Pons (tissue), 1 donor: ENCODE data around the gene KTN1.

Experiments
- DNase-seq: peaks from one replicate; pipeline ENCODE4 v3.0.0-alpha.2; 2016; ENCODE audit warnings: low spot score

The KTN1 gene, protein sequence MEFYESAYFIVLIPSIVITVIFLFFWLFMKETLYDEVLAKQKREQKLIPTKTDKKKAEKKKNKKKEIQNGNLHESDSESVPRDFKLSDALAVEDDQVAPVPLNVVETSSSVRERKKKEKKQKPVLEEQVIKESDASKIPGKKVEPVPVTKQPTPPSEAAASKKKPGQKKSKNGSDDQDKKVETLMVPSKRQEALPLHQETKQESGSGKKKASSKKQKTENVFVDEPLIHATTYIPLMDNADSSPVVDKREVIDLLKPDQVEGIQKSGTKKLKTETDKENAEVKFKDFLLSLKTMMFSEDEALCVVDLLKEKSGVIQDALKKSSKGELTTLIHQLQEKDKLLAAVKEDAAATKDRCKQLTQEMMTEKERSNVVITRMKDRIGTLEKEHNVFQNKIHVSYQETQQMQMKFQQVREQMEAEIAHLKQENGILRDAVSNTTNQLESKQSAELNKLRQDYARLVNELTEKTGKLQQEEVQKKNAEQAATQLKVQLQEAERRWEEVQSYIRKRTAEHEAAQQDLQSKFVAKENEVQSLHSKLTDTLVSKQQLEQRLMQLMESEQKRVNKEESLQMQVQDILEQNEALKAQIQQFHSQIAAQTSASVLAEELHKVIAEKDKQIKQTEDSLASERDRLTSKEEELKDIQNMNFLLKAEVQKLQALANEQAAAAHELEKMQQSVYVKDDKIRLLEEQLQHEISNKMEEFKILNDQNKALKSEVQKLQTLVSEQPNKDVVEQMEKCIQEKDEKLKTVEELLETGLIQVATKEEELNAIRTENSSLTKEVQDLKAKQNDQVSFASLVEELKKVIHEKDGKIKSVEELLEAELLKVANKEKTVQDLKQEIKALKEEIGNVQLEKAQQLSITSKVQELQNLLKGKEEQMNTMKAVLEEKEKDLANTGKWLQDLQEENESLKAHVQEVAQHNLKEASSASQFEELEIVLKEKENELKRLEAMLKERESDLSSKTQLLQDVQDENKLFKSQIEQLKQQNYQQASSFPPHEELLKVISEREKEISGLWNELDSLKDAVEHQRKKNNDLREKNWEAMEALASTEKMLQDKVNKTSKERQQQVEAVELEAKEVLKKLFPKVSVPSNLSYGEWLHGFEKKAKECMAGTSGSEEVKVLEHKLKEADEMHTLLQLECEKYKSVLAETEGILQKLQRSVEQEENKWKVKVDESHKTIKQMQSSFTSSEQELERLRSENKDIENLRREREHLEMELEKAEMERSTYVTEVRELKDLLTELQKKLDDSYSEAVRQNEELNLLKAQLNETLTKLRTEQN (N-terminal part only)

GRCh38 chr14:55579724-55580469 lies at the start of gene KTN1:
Gene KTN1 (plus strand): TSS chr14:55580207. CDS start chr14:55612049, 31,842 bp downstream.
- DNase-seq: peak; percentile 67

DNA sequence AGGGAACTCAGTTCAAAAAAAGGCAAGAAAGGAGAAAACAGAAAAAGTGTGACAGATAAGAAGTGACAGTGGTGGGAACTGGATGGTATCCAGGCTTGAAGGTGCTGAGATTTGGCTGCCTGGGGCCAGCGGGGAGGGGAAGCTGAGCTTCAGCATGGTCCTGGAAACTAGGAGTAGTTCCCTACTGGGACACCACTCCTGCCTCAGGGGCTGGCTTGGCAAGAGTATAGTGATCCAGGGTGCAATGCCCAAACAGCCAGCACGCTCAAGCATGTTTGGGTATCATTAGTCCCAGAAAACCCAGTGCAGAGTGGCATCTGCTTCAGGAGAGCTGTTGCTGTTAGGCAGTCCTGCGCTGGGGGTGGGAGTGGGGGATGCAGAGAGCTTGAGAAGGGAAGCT lies 49.5 kb upstream of the KTN1 start:
- DNase-seq: no peak

GRCh38 chr14:55532645-55533344 lies 47.2 kb upstream of the KTN1 start:
- no peak for DNase-seq

GRCh38 chr14:55533960-55534359 lies 46.0 kb upstream of the KTN1 start:
- DNase-seq: no peak

GRCh38 chr14:55535516-55536203 lies 44.3 kb upstream of the KTN1 start:
- no peak for DNase-seq

DNA sequence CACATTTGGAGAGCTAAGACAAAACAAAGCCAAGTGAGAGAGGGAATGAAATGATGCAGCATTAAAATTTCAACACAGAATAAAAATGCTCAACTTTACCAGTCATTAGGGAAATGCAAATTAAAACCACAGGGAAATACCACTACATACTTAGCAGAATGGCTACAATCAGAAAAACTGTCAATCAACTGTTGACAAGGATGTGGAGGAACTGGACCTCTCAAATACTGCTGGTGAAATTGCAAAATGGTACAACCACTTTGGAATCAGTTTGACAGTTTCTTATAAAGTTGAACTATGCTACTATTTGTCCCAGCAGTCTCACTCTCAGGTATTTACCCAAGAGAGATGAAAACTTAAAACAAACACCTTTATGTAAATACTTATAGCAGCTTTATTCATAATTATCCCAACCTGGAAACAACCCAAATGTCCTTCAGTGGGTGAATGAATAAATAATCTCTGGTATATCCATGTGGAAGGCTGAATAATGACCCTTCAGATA lies 43.8 kb upstream of the KTN1 start:
- DNase-seq: no peak

DNA sequence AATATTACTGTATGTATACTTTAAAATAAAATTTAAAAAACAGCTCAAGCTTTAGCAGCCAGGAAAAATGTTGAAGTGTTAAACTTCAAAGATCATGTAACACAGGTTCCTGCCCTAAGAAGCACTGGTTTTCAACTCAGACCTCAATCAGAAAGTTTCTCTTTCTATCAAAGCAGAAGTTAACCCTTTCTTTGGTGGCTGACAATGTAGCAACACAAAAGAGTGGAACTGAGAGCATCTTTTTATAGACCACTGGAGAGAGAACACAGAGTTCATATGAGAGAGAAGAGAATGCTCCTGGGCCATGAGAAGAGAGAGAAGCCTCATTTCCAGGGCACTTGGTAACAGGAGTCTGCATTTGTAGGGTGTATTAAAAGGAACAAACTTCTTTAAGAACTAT lies 42.2 kb upstream of the KTN1 start:
- no peak for DNase-seq

DNA sequence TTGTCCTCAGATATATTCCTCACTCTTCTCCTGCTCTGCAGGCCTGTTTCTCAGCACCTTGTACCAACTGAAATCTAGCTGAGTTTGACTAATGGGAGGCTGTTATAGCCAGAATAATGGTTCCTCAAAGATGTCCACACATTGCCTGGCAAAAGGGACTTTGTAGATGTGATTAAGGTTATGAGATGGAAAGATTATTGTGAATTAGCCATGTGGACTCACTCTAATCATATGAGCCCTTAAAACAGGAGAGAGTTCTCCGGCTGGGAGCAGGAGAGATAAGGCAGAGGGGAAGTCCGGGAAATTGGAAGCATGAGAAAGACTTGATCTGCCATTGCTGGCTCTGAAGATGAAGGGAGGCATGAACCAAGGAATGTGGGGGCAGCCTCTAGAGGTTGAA lies 40.0 kb upstream of the KTN1 start:
- DNase-seq: no peak

DNA sequence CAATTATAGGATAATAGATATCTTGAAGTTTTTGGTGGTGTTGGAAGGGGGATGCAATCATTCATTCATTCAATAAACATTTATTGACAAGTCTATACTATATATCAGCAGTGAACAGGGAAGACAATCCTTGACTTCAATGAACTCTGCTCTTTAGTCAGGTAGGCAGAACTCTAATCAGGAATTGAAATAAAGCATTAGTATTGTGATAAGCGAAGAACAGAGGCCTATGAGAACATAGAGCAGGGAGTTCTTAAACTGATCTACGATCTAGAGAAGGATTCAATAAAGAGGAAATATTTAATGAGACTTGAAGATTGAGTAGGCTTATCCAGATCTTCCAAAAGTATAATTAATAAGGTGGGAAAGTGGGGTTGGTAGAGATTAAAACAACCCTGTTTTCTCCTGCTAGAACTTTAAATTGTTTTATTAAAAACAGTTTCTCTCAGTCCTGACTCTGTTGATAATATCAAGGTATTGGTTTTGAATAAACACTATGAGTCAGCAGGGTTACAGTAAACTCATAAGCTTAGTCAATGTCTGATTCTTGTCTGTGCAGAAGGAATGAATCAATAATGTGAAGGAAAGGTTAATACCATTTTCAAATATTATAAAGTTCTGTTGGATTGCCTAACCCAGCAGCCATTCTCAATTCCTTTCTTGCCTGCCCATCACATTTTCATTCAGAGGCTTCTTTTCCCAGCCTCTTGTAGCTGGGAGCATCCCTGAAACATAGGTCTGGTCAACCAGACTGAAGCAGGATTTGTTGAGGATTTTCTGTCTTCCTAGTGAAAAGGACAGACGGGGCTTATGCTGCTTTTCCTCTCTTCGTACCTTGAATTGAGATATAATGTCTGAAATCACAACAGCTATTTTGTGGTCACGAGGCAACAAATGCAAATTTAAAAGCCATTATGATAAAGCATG lies 38.9 kb upstream of the KTN1 start:
- DNase-seq: no peak

- no peak for DNase-seq
These were observed 34.2 kb upstream of the KTN1 start for GRCh38 chr14:55545779-55546178.

- no peak for DNase-seq
These were observed 33.7 kb upstream of the KTN1 start for GRCh38 chr14:55546212-55546874.

DNA sequence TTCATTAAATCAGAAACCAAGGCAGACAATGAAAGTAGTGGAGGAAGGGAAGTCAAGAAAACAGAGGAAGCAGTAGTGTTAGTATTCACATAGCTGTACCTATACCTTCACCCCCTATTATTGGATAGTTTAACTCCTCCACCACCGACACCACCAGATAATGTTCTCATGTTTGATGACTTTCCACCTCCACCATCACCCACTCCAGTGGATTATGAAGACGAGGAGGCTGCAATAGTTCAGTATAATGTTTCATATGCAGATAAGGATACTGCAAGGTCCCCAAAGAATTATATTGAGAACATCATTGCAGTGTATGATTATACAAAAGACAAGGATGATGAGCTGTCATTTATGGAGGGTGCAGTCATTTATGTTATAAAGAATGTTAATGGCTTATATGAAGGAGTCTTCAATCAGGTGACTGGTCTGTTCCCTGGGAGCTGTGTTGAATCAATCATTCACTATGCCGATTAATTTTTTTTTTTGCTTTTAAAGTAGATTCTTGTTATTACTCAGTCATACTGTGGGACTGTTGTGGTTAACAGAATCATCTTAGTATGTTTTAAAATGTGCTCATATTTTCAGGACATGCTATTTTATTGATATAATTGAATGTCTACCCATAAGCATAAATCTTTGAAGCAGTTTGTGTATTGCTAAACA lies 32.2 kb upstream of the KTN1 start:
- no peak for DNase-seq

DNA sequence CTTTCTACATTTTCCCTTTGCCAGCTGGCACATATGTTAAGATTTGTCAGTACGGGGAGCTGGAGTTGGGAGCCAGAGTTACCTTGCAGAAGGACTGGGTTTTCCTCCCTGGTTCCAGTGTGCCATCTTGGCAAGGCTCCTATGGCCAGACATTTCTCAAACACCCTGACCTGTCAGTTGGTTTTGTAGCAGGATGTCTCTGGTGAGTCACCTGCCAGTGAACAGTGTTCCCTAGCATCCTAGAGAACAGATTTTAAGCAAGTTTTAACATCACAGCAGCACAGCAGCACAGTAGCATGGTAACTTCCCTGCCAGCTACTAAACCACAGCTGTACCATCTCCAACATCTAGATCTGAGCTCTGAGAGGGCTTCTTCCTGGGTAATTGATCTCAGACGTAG lies 26.2 kb upstream of the KTN1 start:
- no peak for DNase-seq

DNA sequence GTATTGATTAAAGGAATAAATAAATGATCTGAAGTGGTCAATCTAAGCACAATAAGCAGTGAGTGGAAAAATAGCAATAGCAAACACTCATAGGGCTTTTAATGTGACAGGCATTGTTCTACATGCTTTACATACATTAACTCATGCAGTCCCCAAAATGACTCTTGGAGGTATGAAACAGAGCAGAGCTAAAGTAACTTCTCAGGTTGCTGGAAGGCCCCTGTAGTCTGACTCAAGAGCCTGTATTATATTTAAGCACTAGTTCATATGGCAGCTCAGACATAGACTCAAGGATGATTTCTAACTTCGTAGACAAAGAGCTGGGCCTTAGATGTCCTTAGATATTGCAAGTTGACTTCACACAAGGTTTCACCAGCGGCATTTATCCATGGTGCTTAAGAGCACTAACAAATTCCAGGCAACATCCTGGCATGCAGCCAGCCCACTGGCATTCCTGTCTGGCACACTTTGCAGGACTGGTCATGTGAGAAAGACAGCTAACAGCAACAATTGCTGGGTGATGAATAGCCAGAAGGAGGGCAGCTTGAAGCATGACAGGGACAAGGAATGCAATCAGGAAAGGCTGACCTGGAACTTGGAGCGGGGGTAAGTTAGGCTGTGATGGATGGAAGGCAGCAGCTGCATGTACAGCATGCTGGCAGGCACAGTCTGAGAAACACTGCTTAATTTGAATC lies 22.9 kb upstream of the KTN1 start:
- peak; percentile 34 for DNase-seq

DNA sequence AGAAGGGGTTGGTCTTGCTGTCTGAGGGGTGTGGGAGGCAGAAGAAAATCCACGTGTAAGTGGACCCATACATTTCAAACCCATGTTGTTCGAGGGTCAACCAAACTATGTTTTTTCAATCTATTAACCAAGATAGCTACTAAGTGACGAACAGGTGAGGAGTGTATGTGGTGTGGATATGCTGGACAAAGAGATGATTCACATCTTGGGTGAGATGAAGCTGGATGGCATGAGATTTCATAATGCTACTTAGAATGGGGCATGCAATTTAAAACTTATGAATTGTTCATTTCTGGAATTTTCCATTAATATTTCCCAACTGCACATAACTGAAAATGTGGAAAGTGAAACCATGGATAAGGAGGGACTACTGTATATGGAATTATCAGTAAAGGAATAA lies 17.9 kb upstream of the KTN1 start:
- no peak for DNase-seq

GRCh38 chr14:55568618-55569017 lies 11.4 kb upstream of the KTN1 start:
- no peak for DNase-seq
